ENCODE measurements around the gene OR2H2.
A peak's percentile ranks its signal among the peaks of the same experiment; 100 is the strongest.

Gene OR2H2

DNA sequence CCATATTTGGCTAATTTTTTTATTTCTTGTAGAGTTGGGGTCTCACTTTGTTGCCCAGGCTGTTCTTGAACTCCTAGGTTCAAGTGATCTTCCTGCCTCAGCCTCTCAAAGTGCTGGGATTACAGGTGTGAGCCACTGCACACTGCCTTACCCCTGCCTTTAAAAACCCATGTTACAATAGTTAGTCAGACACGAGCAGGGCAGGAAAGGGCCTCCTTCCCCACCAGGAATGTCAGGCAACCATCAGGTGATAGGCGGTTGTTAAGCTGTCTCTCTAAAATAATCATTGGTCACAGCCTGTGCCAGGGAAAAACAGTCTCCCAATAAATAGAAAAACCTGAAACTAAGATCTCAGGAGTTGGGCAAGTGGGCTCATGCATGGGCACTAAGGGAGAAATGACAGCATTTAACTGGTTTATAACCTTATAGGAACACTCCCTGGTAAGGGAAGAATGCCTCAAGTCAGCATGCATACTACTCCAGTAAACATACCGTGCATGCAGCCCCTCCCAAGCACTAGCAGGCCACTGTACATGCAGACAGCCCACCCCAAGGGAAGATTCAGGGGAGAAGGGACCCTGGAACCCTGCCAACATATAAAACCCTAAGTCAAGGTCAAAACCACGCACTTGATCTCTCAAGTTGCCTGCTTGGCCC is 8.4 kb downstream of the OR2H2 start:
- DNase-seq: no peak

DNA sequence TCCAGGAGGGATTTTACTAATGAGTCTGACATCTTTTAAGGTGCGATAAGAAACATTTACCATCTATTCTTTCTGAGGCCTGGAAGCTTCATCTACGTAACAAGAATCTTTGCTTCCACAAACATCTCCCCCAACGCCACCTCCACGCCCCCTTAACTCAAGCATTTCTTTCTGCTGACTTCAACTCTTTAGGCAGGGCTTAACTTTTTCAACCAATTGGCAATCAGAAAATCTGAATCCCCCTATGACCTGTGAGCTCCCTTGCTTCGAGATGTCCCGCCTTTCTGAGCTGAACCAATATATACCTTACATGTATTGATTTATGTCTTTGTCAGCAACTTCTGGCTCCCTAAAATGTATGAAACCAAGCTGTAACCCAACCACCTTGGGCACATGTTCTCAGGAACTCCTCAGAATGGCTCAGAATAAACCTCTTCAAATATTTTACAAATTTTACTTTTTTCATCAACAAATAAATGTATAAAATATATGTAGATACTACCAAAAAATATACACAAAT is 11.5 kb downstream of the OR2H2 start:
- DNase-seq: no peak

DNA sequence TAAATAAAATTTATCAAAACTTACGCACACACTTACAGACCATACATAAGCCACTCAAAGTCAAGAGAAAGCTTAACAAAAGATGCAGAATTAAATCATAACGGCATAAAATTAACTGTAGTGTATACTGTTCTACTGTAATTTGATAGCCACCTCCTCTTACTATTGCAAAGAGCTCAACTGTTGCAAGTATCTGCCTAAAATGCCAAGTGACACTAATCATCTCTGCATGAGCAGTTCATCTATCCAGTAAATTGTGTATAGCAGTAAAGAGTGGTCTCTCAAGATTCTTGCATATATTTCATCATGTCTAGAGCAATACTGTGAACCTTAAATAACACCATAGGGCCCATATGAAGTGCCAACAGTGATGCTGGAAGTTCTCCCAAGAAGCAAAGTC is 12.3 kb downstream of the OR2H2 start:
- DNase-seq: no peak

DNA sequence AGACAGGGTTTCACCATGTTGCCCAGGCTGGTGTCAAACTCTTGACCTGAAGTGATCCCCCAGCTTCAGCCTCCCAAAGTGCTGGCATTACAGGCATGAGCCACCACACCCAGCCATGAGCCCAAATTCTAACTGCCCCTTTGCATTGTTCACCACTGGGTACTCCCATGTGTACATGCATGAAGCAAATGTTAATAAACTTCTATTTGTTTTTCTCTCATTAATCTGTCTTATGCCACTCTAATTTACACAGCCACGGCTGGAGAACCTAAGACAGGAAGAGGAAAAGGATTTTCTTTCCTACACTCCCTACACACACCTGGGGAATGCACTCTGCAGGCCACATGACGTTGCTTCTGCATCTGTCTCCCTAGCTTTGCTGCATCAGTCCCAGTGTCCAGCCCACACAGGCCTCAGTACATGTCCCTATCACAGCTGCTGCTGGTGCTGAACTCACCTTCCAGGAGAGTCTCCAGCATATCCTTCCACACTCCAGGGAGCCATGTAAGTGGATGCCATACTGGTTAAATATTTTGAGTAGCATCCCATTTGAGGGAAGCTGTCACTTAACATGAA is 13.3 kb downstream of the OR2H2 start:
- DNase-seq: no peak

DNA sequence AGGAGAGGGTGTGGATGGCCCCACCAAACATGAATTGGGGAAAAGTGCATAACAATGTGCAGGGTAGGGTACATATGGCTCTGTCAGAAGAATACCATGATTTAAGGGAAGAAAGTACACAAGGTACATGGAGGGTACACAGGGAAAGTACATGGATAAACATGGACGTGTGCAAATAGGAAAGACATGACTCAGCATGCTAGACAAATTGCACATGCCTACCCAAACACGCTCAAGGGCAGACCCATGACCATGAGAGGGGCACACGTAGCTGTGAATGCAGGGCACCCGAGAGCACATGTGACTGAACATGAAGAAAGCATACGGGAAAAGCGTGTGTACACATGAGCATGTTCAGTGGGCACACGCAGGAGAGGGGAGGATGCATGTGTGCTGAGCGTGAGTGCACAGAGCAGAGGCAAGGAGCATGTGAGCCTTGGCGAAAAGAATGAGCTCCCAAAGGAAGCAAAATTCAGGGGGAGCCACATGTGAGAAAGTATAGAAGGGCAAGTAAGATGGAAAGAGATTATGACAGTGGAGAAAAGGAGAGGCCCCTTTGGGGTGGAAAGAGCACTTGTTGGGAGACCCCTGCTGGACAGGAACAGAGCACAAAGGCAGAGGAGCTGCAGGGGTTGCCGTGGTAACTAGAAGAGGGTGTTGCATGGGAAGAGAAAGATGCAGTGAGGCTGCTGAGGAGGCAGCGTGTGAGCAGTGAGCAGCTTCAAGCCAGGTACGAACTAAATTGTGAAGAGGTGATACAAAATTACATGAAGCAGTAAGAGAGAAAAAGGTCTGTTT is 17.8 kb downstream of the OR2H2 start:
- peak; percentile 23 for DNase-seq

DNA sequence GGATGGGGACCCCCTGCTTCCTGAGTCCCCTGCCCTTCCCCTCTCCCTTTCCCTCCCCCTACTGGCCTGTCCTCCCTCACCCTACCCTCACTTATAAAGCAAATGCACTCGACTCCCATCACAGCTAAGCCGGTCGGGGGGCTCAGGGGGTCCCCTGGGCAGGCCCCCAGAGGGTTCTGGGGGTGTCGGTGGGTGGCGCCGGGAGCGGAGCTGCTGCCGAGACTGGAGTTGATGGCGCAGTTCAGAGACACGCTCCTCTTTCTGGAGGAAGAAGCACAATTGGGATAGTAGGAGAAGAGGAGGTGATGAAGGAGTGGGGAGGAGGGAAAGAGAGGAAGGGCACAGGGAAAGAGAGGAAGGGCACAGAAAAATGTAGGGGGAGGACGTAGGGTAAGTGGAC is 18.5 kb downstream of the OR2H2 start:
- no peak for DNase-seq

DNA sequence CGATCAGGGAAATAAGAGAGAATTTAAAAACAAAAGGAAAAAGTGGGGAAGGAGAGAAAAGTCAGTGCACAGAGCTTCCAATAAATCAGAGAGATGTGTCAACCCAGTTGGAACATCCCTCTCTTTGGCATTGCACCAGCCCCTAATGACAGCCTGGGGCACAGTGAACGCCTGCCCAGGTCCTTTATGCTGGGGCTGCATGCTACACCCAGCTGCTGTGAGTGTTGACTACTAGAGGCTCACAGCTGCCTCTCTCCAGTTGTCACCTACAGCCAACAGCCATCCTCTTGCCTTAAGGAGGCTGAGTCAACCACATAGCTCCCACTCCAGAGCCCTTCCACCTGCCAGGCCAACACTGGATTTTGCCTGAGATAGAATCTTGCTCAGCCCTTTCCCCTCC is 19.0 kb downstream of the OR2H2 start:
- peak; percentile 11 for DNase-seq

DNA sequence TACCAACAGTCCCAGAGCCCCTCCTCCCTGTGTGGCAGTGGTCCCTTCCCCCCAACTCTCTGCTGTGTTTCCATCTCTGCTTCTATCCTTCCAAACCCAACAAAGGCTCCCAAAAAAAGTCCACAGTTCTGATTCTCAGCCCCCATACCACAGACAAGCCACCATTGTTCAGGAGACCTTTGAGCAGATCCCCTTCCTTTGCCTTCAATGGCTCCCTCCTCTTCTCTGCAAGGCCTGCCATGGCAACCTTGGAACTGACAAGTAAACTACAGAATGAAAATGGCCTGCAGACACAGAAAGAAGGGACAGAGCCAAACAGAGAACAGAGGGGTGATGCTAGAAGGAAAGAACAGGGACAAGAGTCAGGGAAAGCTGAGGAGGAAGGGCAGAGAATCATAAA is 23.2 kb downstream of the OR2H2 start:
- DNase-seq: peak; percentile 34

DNA sequence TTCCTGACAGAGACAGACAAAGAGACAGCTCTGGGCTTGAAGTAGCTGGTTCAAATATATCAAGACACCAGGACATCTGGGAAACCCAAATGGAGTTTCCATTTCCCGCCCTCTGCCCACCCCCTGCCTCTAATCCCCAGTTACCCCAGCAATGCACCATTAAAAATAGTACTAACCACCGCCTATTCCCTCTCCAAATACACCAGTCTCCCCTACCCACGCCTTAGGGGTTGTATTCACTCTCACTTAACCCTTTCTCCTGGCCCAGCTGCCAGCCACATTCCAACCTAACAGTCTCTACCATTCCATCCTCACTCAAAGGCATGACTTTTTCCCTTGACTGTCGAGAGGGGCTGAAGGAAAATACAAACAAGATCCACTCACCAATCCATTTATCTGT is 25.6 kb downstream of the OR2H2 start:
- no peak for DNase-seq

DNA sequence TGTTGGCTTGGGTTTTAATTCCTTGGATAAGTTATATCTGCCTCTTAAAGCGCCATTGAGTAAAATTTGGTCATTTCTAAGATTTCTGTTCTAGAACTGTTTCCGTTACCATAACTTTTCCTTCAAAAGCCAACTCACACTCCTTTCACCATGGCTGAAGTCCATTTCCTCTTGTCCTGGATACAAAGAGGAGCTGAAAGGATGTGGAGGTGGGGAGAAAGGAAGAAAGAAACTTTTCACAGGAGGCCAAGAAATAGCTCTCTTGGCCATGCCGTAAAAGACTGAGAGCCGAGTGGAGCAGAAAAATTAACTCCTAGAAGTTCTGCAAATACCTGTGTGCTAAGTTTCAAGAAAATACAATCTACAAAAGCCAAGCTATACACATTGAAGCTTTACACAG is 26.5 kb downstream of the OR2H2 start:
- peak; percentile 22 for DNase-seq

DNA sequence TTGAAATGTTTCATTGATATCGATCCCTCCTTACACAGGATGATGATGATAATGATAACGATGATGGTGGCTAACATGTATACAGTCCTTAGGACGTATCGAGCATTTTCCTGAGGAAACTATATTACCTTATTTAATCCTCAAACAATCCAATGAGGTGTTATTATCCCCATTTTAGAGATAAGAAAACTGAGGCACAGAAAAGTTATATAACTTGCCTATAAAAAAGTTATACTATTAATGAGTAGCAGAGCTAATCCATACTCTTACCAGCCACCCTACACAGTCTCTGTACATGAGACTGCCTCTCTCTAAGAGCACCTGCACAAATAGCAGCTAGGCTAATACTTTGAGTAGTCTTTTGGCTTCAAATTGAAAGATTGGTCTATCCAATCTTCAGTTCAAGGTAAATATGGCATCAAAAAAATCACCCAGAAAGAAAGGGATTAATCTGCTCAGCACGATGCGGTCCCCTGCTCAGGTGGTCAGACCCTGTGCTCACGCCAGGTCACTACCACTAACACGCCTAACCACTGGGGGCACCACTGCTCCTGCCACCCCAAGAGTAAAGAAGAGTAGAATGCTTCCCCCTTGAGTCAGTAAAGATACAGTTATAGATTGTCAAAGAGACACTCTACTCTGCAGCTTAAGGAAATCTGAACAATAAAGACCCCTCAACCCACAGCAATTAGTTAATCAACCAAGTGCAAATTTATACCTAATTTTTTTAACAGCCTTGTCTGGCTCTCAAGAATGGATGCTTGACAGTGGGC is 33.0 kb downstream of the OR2H2 start:
- DNase-seq: no peak

DNA sequence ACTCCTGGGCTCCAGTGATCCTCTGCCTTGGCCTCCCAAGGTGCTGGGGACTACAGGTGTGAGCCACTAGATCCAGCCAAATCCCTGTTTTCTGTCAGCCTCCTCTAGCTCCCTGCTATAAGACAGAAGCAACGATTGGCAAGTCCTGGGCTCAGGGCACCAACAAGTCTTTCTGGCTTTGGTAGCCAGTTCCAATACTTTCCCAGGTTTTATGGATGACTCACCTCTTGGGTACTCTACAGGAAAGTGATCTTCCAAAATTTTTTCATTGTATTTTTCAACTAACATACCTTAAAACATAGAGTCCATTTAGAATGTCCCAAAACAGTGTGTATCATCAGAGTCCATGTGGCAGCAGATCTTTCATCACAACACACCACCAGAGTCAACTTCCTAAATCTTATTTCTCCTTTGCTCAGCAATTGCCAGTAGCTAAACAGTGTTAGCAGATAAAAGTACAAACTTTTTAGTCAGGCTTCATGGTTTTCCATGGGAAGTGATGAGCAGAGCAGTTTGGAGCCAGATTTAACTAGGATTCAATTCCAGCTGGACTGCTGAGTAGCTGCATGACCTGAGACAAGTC is 34.7 kb downstream of the OR2H2 start:
- no peak for DNase-seq

DNA sequence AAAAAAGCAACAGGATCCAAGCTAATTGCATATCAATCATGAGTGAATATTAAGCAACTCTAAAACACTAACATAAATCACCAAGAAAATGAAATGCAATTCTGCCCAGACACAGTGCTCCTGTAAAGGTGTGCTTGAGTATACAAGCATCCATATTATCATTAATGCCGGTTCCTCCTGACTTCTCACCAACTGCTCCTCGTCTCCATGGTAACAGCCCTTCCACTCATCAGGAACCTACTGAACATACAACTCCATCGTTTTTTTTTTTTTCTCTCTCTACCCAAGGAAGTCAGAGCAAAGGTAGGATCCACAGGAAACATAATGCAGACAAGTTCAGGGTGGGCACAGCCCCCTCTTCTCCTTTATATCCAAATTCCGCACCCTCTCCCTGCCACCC is 35.7 kb downstream of the OR2H2 start:
- DNase-seq: no peak

DNA sequence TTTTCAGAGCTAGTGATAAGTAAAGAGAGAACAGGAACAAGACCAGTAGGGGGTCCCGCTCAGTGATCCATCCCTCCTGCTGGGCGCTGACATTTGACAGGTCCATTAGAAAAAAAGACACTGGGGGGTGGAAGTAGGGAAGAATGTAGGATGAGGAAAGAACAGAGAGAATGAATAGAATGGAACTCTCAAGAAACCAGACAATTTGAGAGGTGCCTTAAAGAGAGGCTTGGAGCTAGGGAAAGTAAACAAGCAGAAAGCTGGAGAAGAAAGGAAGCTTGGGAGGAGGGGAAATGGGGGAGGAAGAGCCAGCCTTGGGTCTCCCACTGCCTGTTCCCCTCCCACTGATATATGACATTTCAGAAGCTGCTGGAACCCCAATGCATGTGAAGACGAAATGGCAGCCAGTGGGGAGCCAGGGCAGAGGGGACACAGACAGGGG is 39.6 kb downstream of the OR2H2 start:
- DNase-seq: no peak

DNA sequence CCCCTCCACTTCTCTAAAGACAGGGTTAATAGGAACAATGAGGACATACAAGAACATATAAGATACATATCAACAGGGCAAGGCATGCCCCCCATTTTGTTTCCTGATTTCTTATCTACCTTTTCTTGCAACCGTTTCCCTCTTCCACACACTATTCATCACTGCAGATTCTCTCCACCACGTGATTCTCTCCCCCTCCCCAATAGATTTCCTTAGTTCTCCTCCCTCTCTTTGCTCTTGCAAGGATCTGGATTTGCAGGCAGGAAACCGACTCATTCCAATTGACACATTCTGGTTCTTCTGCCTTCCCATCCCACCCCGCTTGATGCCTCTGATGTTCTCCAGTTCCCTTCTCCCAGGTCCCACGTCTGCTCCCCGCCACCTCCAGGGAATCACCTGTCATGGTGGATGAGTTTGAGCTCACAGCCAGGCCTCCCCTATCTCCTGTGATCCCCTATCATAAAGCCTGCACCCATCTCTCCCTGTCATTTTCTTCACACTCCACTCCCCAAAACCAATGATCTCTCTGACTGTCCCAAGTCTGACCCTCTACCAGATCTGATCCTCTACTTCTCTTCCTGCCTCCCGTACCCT is 40.5 kb downstream of the OR2H2 start:
- no peak for DNase-seq

DNA sequence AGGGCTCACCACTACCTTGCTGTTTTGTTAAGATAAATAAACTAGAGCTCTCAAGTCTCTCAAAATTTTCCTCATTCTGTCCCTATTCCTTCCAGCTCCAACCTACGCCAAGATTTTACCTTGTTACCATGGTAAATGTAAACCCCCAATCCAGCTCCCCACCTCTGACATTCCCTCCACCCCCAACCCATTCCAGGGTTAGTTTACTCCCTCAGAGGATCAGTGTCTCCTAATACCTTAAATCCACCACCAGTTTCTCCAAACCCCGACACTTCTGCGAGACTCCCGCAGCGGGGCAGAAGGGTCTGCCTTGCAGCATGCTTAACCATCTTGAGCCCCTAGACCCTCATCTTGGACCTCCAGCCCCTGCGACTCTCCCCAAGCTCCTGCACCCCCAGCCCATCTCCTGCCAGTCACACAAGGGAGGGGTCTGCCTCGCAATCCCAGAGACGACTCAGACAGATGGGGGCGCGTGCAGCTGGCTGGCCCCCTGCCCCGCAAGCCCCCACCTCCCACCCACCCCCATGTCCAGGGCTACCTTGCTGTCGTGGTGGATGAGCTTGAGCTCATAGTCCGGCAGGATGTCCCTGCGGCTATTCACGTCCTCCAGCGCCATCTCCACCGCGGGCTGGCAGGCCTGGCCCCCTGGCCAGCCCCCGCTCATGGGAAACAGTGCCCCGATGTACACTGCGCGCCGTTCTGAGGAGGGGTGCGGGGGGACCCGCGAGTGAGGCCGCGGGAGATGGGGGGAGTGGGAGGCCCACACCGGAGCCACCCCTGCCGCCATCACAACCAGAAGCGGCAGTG is 42.2 kb downstream of the OR2H2 start:
- no peak for DNase-seq

DNA sequence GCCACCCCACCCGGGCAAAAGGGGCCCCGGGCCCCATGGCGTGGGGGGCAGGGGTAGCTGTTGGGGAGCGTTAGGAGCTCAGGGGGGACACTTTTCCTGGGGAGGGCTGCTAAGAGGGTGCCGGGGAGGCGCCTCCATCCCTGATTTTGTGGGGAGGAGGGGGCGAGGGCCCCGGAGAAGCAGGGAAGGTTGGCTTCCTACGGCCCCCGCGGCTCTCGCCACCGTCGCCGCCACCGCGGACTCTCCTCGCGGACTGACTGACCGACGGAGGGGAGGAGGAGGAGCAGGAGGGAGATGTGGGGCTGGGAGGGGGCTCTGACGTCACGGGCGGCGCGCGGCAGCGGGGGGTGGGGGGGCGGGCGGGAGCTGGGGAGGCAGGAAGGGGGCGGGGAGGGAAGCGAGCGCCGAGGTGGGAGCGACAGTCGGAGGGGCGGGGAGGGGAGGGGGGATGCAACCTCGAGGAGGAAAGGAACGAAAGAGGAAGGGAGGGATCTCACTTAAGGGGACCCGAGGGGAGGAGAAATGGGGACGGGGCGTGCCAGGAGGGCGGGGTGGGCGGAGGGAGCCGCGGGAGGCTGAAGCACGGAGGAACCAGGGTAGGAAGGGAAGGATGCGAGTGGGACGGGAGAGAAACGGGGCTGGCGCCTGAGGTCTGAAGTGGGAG is 43.0 kb downstream of the OR2H2 start:
- peak; percentile 43 for DNase-seq

DNA sequence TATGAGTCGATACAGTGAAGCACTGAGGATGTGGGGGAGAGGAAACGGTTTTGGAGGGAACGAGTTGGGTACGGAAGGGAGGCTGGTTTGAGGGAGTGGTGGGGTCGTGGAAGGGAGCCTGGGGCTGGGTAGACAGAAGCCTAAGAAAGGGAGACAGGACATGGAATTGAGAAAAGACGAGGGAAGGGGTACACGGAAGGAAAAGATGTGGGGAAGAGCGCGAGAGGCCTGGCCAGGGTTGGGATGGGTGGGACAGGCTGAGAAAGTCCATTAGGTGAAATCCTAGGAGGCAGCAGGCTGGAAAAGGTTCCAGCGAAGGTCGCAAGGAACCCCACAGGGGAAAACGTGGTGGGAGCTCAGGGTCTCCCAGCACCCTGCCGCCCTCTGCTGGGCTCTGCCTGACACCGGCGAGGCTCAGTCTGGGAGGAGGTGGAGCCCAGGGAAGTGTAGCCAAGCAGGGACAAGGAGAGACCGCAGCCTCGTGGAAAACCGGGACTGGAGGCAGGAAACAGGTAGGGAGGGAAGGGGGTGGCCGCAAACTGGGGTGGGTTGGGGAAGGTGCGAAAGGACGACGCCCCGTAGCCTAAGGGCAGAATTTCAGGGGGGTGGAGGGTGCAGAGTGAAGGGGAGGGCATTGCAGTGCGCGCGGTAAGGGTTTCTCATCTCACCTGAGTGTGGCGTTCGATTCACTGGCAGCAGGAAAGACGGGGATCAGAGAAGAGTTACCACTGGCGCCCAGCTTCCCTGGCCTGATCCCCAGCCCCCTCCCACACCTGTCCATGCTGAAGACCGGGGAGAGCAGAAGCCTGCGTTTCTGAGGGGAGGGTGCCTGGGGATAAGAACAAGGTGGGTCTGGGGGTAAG is 43.7 kb downstream of the OR2H2 start:
- DNase-seq: peak; percentile 71

DNA sequence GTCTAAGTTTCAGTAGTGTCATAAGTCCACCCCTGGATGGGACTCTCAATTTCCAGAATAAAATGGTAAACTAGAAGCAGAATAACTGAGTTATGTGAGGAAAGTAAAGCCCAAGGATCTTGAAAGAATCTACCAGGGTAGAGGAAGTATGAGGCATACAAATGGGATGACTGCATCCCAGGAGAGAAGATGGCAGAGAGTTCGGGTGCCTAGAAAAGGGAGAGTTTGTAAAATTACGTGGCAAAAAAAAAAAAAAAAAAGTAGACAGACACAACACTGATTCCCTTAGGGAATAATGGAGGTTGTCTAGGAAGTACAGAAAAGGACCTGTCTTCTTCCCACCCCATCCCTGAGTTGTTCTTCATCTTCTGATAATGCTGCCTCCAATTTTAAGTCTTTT is 44.6 kb downstream of the OR2H2 start:
- no peak for DNase-seq

DNA sequence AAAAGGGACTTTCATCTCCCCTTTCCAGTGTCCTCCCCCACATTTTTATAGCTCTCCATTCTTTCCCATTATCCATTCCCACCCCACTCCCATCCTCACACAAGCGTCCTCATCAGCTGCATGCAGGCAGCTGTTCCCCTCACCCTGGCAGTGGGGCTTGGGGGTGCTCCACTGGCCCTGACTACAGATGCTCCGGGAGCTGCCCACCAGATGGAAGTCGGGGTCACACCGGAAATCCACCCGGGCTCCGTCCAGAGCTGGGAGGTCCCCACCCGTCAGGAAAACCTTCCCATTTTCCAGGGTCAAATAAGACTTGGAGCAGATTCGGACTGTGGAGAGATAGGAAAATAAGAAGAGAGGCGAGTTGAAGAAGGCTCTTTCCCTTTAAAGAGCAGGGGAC is 45.4 kb downstream of the OR2H2 start:
- no peak for DNase-seq

Measured in midbrain (tissue), 1 donor.